Stimulated activated CD4-positive, alpha-beta T cell treated with anti-CD3 and anti-CD28 coated beads, Interleukin-1b, Interleukin-23, amount 100 ng/mL, for 1 hour (primary cell): ENCODE data around the gene FAM149B1.

Experiments
- DNase-seq, 2 donors: peaks; one replicate each; pipeline ENCODE4 v3.0.0-alpha.2; 2020; ENCODE audit warnings: low read depth in 2 of 2

FAM149B1 gene

DNA sequence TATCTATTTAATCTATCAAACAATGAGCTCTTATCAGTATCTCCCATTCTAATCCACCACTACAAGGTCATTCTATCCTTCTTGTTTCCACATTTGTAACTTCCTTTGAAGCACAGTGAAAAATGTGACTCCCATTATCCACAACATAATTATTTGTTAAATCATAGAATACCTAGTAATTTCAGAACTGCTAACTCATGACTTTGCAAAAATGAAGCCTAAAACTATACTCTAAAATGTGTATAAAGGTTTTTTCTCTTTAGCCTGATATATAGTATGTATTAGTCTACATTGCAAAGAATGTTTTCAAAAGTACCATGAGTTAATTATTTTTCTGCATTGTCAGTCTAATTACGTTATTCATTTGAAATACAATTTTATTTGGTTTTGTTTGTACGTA lies 96.5 kb downstream of the FAM149B1 start:
- no peak for DNase-seq

GRCh38 chr10:73281097-73281496 lies 113.2 kb downstream of the FAM149B1 start:
- no peak for DNase-seq

- DNase-seq = no peak
These were observed 119.5 kb downstream of the FAM149B1 start for GRCh38 chr10:73287441-73287840.

- DNase-seq = no peak
These were observed 122.0 kb downstream of the FAM149B1 start for GRCh38 chr10:73289958-73290357.

DNA sequence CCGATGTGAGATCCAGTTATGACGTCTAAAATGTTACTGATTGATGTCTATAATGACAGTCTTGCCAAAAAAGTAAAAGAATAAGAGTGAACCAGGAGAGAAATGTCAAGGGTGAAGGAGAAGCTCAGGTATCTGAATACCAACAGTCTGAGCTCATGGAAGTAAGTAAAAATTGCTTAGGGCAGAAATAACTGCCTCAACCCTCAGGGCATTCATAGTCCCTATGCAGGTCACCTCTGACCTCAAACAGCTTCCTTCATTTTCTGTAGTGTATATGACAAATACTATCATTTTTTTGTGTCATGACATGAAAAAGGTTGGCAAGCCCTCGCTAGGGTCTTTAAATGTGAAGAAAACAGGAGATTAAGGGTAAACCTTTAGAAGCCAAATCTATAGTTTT lies 125.5 kb downstream of the FAM149B1 start:
- DNase-seq = no peak
